Endothelial cell of umbilical vein (primary cell): Measurements from ENCODE around the gene HPS3. TPM values are rescaled to one million over a fixed set of nuclear protein-coding genes. Genes with fewer than 3 reads are reported as not detected.

ENCODE experiments used
- BruUV-seq: library from RNA; stranded (reverse); fragments of 400-500 nt; replicated peaks from 2 replicates; lab custom pipeline; 2021; lab: Mats Ljungman, UMichigan
- CTCF ChIA-PET: fragments of 300-600, 350-600 bp; sonication (Branson Sonifier 250); formaldehyde crosslinking; loops from one replicate; lab custom pipeline; 2021; ENCODE audit warnings: antibody characterized with exemption, inconsistent platforms; lab: Charles Lee
- POLR2A ChIA-PET: fragments of 300-600, 350-600 bp; sonication (Branson Sonifier 250); formaldehyde crosslinking; loops from one replicate; lab custom pipeline; 2021; ENCODE audit warnings: antibody characterized with exemption, inconsistent platforms; lab: Charles Lee
- DNase-seq: peaks from one replicate; pipeline ENCODE4 v3.0.0-alpha.2; 2011; ENCODE audit warnings: low read depth, low spot score
- FAIRE-seq: peaks from 2 replicates; lab custom pipeline; 2011; peaks lifted over from hg19 to GRCh38; lab: Jason Lieb, UNC
- H2AFZ ChIP-seq: 2 replicates; pipeline ENCODE4 v1.6.0; 2012; ENCODE audit warnings: low read depth, low read length, control low read depth, inconsistent platforms
- H3K27ac ChIP-seq: 2 replicates; pipeline ENCODE4 v1.5.1; 2011; ENCODE audit warnings: low read depth, mild to moderate bottlenecking, control low read depth, low read length, moderate library complexity; ENCODE audit not compliant: insufficient read depth
- H3K27me3 ChIP-seq, 2 experiments: 2 replicates each; pipeline versions ENCODE4 v1.6.0 to v1.6.1; 2011; ENCODE audit warnings: low read length in 2 of 2, mixed read lengths in 1 of 2; ENCODE audit not compliant: control insufficient read depth in 2 of 2, insufficient read depth in 2 of 2
- H3K36me3 ChIP-seq, 2 experiments: 2 replicates in 1 of 2; 3 replicates in 1 of 2; pipeline ENCODE4 v1.5.1; 2011; ENCODE audit warnings: low read length in 2 of 2, mild to moderate bottlenecking in 1 of 2, moderate library complexity in 1 of 2; ENCODE audit not compliant: control insufficient read depth in 2 of 2, insufficient read depth in 2 of 2; ENCODE audit errors: extremely low read depth in 1 of 2
- H3K4me1 ChIP-seq: 3 replicates; pipeline ENCODE4 v1.5.1; 2011; ENCODE audit warnings: mild to moderate bottlenecking, low read length; ENCODE audit not compliant: control insufficient read depth, insufficient read depth; ENCODE audit errors: extremely low read depth
- H3K4me2 ChIP-seq: 2 replicates; pipeline ENCODE4 v1.6.1; 2011; ENCODE audit warnings: low read length, control low read depth, mixed read lengths; ENCODE audit not compliant: insufficient read depth
- H3K4me3 ChIP-seq, 3 experiments: fragments of 200-600 bp in 1 of 3; sonication (generic), shearing (Covaris generic) in 1 of 3; replicated peaks in 1 of 3; 2 replicates each; pipeline ENCODE4 v1.5.1; 2011 to 2016; ENCODE audit warnings: control low read depth in 3 of 3, low read length in 3 of 3, mild to moderate bottlenecking in 2 of 3, inconsistent platforms in 1 of 3, low read depth in 1 of 3, moderate library complexity in 1 of 3; ENCODE audit not compliant: insufficient read depth in 1 of 3
- H3K79me2 ChIP-seq: 2 replicates; pipeline ENCODE4 v1.6.0; 2012; ENCODE audit warnings: low read length, inconsistent platforms; ENCODE audit not compliant: control insufficient read depth, insufficient read depth
- H3K9ac ChIP-seq: replicated peaks from 2 replicates; pipeline ENCODE3; 2011; ENCODE audit warnings: low read length, control low read depth; ENCODE audit not compliant: insufficient read depth; ENCODE audit errors: extremely low read depth
- H3K9me1 ChIP-seq: replicated peaks from 3 replicates; pipeline ENCODE4 v1.6.0; 2011; ENCODE audit warnings: mild to moderate bottlenecking, low read length; ENCODE audit not compliant: control insufficient read depth, insufficient read depth; ENCODE audit errors: extremely low read depth
- H3K9me3 ChIP-seq: replicated peaks from 2 replicates; pipeline ENCODE4 v1.5.1; 2012; ENCODE audit warnings: low read length, inconsistent platforms; ENCODE audit not compliant: control insufficient read depth, insufficient read depth
- H4K20me1 ChIP-seq: replicated peaks from 2 replicates; pipeline ENCODE3; 2011; ENCODE audit warnings: mild to moderate bottlenecking, low read length; ENCODE audit not compliant: control insufficient read depth, insufficient read depth; ENCODE audit errors: extremely low read depth
- GATA2 ChIP-seq: IDR thresholded peaks from 2 replicates; pipeline ENCODE4 v1.7.0; 2011; ENCODE audit warnings: low read depth, mild to moderate bottlenecking, moderate library complexity, mixed read lengths, low read length; ENCODE audit not compliant: insufficient read length, insufficient read depth
- JUN ChIP-seq: IDR thresholded peaks from 2 replicates; pipeline ENCODE4 v1.6.1; 2011; ENCODE audit warnings: borderline replicate concordance, low read depth; ENCODE audit not compliant: insufficient read length, insufficient read depth
- POLR2A ChIP-seq: IDR thresholded peaks from 2 replicates; pipeline ENCODE4 v1.6.1; 2012; ENCODE audit warnings: low read depth, mild to moderate bottlenecking, control low read depth, low read length
- dilution Hi-C: fragments of 300-500 bp; cut with MboI; formaldehyde crosslinking; loops from one replicate; pipeline ENCODE4 v1.15.0; 2019; ENCODE audit warnings: low sequenced_read_pairs; ENCODE audit not compliant: extremely low pct_ligation_motif_present
- intact Hi-C: fragments of 100-400 bp; cut with micrococcal nuclease; formaldehyde crosslinking; loops from one replicate; pipeline ENCODE4 v1.10.0; 2022
- polyA plus RNA-seq, 4 experiments: library from polyadenylated mRNA; depleted of rRNA in 3 of 4; stranded (reverse) in 3 of 4; unstranded in 1 of 4; fragments of >200 nt; gene quantifications; 2 replicates each; pipeline versions ENCODE4 v1.2.1 to v1.2.3, GENCODE V29; 2011 to 2012; ENCODE audit warnings: missing spikeins in 1 of 4
- total RNA-seq: library from RNA; stranded (reverse); gene quantifications from 2 replicates; pipeline ENCODE4 v1.2.3, GENCODE V29; 2021

The HPS3 gene
- total and polyA plus RNA-seq, 2 donors (not counting 3 experiments of a cell fraction or from before 2014, with no cell fraction given): 8.8 to 16.1 TPM

- peaks cover 0 to 2% of the 10 kb centered on the region in 2 experiments for H3K36me3 ChIP-seq
- peak overlapping the region; percentile 21 for H3K4me2 ChIP-seq
- peak; percentile 57 for DNase-seq
- POLR2A ChIA-PET: no interaction called here
- BruUV-seq: no TSS peak
- no peaks in the 10 kb centered on the region for H4K20me1 ChIP-seq
- no peak overlapping the region for H3K9ac ChIP-seq
- no peak for FAIRE-seq
- H3K79me2 ChIP-seq: peaks cover 30% of the 10 kb centered on the region
- peaks cover 13% of the 10 kb centered on the region for H3K4me1 ChIP-seq
- peak overlapping the region; percentile 38 for H3K27ac ChIP-seq
- no peaks in the 10 kb centered on the region for H3K27me3 ChIP-seq
- H3K9me3 ChIP-seq: no peaks in the 10 kb centered on the region
- dilution Hi-C loops: no loop called here
- intact Hi-C loops: loop anchor here (10.0 kb wide), 1 partner anchor 125 kb away; no protein-coding TSS in a partner anchor
- H3K4me3 ChIP-seq: no peak overlapping the region
- TF ChIP-seq POLR2A (no peak), GATA2 (peak; percentile 23)
- H3K9me1 ChIP-seq: no peaks in the 10 kb centered on the region
- CTCF ChIA-PET: interaction anchor here (1.0 to 1.3 kb wide), 2 partner anchors 20 to 118 kb away, joined by 3 read pairs; no protein-coding TSS in a partner anchor
- no peak overlapping the region for H2AFZ ChIP-seq
Measured at GRCh38 chr3:149080011-149080698, 49.3 kb upstream of the HPS3 start.

- Histone ChIP-seq H3K9ac (no peak overlapping the region), H3K4me1 (peaks cover 16% of the 10 kb centered on the region), H2AFZ (no peak overlapping the region), H3K36me3 (peaks cover 0 to 2% of the 10 kb centered on the region in 2 experiments), H3K9me3 (no peaks in the 10 kb centered on the region), H3K4me3 (no peak overlapping the region), H3K79me2 (peaks cover 34% of the 10 kb centered on the region), H3K27ac (no peak overlapping the region), H3K9me1 (no peaks in the 10 kb centered on the region), H3K4me2 (no peak overlapping the region), H3K27me3 (no peaks in the 10 kb centered on the region), H4K20me1 (no peaks in the 10 kb centered on the region)
- ChIA-PET CTCF (interaction anchor here (1.0 to 1.3 kb wide), 2 partner anchors 20 to 118 kb away, joined by 3 read pairs; no protein-coding TSS in a partner anchor), POLR2A (no interaction called here)
- BruUV-seq: no TSS peak
- FAIRE-seq (peak; percentile 26), DNase-seq (peak; percentile 67)
- dilution Hi-C loops (no loop called here), intact Hi-C loops (loop anchor here (10.0 kb wide), 1 partner anchor 126 kb away; no protein-coding TSS in a partner anchor)
- TF ChIP-seq JUN (peak; percentile 3), GATA2 (no peak)
Measured at GRCh38 chr3:149080699-149081091, 48.7 kb upstream of the HPS3 start.
